ENCODE measurements around the gene PDE6C. TPM values are rescaled to one million over a fixed set of nuclear protein-coding genes. Genes with fewer than 3 reads are reported as not detected.
"Not testable (repeated sequence)": the region's sequence is repeated elsewhere in the genome, so short reads cannot be mapped to it uniquely, and the experiment has no call there.

Gene PDE6C
- total RNA-seq, 2 experiments from 2014 or later = not detected

DNA sequence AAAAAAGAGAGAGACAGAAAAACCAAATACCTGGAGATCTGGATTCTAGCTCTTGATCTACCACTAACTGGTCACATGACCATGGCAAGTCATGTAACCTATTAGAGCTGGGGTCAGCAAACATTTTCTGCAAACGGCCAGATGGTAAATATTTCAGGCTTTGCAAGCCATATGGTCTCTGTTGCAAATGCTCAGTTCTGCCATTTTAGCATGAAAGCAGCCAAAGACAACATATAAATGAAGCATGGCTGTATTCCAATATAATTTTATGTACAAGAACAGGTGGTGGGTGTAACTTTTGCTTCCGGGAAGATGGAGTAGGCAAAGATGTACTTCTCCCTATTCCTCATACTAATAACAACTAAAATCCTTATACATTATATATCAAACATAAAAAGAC lies 83.4 kb downstream of the PDE6C start:
- peaks cover 23% of the 10 kb centered on the region for H3K36me3 Mint-ChIP-seq
- no peaks in the 10 kb centered on the region for H3K27me3 Mint-ChIP-seq
- peaks cover 18% of the 10 kb centered on the region for H3K4me1 Mint-ChIP-seq
- H3K9me3 Mint-ChIP-seq = no peaks in the 10 kb centered on the region
- H3K27ac Mint-ChIP-seq = no peak overlapping the region
- no peak for DNase-seq
- no peak overlapping the region for H3K4me3 Mint-ChIP-seq

GRCh38 chr10:93696582-93696981 lies 84.2 kb downstream of the PDE6C start:
- H3K36me3 Mint-ChIP-seq = peaks cover 20% of the 10 kb centered on the region
- not testable (repeated sequence) for H3K27me3 Mint-ChIP-seq, H3K4me3 Mint-ChIP-seq, H3K9me3 Mint-ChIP-seq, DNase-seq, H3K27ac Mint-ChIP-seq
- H3K4me1 Mint-ChIP-seq = peaks cover 22% of the 10 kb centered on the region

DNA sequence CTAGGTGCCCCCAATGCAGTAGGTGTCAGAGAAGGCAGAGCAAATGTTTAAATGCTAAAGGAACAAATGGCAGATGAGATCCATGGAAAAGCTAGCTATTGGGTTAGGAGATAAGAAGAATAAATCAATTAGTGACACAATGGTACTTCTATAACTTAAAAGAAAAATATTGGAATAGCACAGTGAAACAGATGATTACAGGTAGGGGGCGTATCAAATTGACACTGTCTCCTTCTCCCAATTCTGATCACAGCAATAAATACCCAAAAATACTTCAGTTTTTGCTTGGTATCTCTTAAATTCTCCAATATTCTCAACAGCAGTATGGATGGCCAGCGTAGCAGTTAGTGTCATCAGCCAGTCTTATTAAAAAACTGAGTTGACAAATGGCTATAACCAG lies 84.9 kb downstream of the PDE6C start:
- Mint-ChIP-seq H3K27me3 (no peaks in the 10 kb centered on the region), H3K9me3 (no peaks in the 10 kb centered on the region), H3K4me1 (peaks cover 22% of the 10 kb centered on the region), H3K27ac (no peak overlapping the region), H3K4me3 (no peak overlapping the region), H3K36me3 (peaks cover 20% of the 10 kb centered on the region)
- DNase-seq = no peak

- Mint-ChIP-seq H3K4me3 (no peak overlapping the region), H3K36me3 (peaks cover 7% of the 10 kb centered on the region), H3K9me3 (no peaks in the 10 kb centered on the region), H3K27ac (no peak overlapping the region), H3K27me3 (no peaks in the 10 kb centered on the region), H3K4me1 (peaks cover 30% of the 10 kb centered on the region)
- no peak for DNase-seq
These were observed 89.5 kb downstream of the PDE6C start for GRCh38 chr10:93701866-93702209.

GRCh38 chr10:93702210-93703001 lies 90.1 kb downstream of the PDE6C start, which contains the start of gene FRA10AC1:
Gene FRA10AC1 (minus strand): TSS chr10:93702592. CDS start chr10:93700106, 2,486 bp downstream.
- peaks cover 2% of the 10 kb centered on the region for H3K36me3 Mint-ChIP-seq
- no peak within 1 kb of the TSS for H3K4me3 Mint-ChIP-seq
- peaks cover 32% of the 10 kb centered on the region for H3K4me1 Mint-ChIP-seq
- H3K27ac Mint-ChIP-seq = no peak within 1 kb of the TSS
- no peaks in the 10 kb centered on the region for H3K9me3 Mint-ChIP-seq
- no peaks in the 10 kb centered on the region for H3K27me3 Mint-ChIP-seq
- peak; percentile 88 for DNase-seq

GRCh38 chr10:93703066-93703465 lies 90.7 kb downstream of the PDE6C start:
- peaks cover 38% of the 10 kb centered on the region for H3K4me1 Mint-ChIP-seq
- H3K27me3 Mint-ChIP-seq = no peaks in the 10 kb centered on the region
- no peak overlapping the region for H3K4me3 Mint-ChIP-seq
- no peak for DNase-seq
- no peaks in the 10 kb centered on the region for H3K36me3 Mint-ChIP-seq
- no peak overlapping the region for H3K27ac Mint-ChIP-seq
- H3K9me3 Mint-ChIP-seq = no peaks in the 10 kb centered on the region

DNA sequence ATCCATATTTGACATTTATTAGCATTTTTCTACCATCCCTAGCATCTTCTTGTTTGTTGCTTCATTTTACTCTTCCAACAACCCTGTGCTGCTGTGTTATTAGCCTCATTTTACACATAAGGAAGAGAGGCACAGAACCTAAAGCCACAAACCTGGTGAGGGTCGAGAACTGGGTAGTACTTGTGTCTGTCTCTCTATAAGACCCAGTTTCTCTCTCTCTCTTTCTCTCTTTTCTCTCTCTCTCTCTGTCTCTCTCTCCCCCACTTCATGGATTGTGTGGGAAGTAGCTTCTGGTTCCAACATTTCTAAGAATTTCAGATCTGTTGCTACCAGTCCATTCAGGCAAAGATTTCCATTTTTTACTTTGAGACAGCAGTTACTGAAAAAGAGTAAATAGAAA lies 91.5 kb downstream of the PDE6C start:
- Mint-ChIP-seq H3K9me3 (no peaks in the 10 kb centered on the region), H3K4me3 (peak overlapping the region; percentile 55), H3K4me1 (peaks cover 38% of the 10 kb centered on the region), H3K27ac (peak overlapping the region; percentile 36), H3K36me3 (no peaks in the 10 kb centered on the region), H3K27me3 (no peaks in the 10 kb centered on the region)
- no peak for DNase-seq

DNA sequence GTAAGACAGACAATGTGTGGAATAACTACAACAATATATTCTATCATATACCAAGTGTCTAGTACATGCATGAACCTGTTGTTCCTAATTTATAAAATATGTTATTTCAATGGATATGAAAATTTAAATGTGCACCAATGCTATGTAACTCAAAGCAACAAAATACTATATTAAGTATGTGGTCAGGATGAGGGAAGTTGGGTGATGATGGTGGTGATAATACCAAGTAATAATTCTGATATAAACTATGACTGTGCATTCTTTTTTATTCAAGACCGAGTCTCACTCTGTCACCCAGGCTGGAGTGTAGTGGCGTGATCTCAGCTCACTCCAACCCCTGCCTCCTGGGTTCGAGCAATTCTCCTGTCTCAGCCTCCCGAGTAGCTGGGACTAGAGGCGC lies 92.1 kb downstream of the PDE6C start:
- no peak for DNase-seq
- Mint-ChIP-seq H3K27me3 (no peaks in the 10 kb centered on the region), H3K9me3 (no peaks in the 10 kb centered on the region), H3K27ac (no peak overlapping the region), H3K36me3 (no peaks in the 10 kb centered on the region), H3K4me3 (no peak overlapping the region), H3K4me1 (peaks cover 34% of the 10 kb centered on the region)

DNA sequence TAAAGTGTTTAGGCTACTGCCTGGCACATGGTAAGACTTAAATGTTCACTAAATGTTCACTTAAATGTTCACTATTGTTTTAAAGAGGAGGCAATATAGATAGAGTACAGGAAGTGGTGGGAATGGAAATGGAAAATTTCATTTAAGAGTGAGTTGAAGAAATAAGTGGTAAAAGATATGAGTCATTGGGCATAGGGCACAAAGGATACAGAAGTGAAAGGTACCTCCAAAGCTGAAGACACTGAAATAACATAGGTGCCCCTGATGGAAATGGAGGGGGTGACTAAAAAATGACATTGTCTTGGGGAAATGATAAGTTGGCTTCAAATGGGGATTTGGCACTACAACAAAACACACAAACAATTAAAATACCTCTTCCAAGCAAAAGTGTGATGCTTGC lies 95.3 kb downstream of the PDE6C start:
- DNase-seq = no peak
- Mint-ChIP-seq H3K9me3 (no peaks in the 10 kb centered on the region), H3K27me3 (no peaks in the 10 kb centered on the region), H3K4me1 (peaks cover 25% of the 10 kb centered on the region), H3K4me3 (no peak overlapping the region), H3K27ac (peak overlapping the region; percentile 53), H3K36me3 (no peaks in the 10 kb centered on the region)

DNA sequence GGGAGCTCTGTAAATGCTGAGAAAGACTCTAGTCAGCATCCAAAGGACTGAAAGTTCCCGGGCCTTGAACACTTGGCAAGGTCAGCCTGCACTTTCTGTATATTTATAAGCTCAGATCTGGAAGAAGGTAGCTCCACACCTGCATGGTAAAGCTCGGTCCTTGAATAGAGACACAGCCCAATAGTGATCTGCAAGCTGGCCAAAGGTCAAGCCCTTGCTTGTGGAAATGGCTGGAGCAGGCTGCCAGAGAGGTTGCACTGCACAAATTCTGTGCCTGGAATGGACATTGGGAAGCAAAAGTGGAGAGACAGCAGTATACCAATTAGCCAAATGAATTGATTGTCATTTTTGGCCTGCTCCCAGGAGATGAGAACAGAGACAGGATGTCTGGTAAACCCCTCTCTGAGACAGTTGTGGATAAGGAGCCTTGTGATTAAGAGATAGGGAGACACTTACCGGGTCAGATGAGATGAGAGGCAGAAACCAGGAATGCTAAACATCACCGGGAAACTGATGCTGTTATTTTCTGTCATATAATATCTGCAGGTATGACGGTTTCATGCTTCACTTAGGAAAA lies 98.1 kb downstream of the PDE6C start:
- H3K9me3 Mint-ChIP-seq = no peaks in the 10 kb centered on the region
- peaks cover 9% of the 10 kb centered on the region for H3K27me3 Mint-ChIP-seq
- H3K4me1 Mint-ChIP-seq = peaks cover 20% of the 10 kb centered on the region
- H3K27ac Mint-ChIP-seq = no peak overlapping the region
- no peak for DNase-seq
- H3K4me3 Mint-ChIP-seq = no peak overlapping the region
- no peaks in the 10 kb centered on the region for H3K36me3 Mint-ChIP-seq

GRCh38 chr10:93711891-93712290 lies 99.6 kb downstream of the PDE6C start:
- no peak for DNase-seq
- peaks cover 18% of the 10 kb centered on the region for H3K4me1 Mint-ChIP-seq
- H3K9me3 Mint-ChIP-seq = no peaks in the 10 kb centered on the region
- no peak overlapping the region for H3K4me3 Mint-ChIP-seq
- no peak overlapping the region for H3K27ac Mint-ChIP-seq
- H3K36me3 Mint-ChIP-seq = no peaks in the 10 kb centered on the region
- H3K27me3 Mint-ChIP-seq = peaks cover 10% of the 10 kb centered on the region

- peaks cover 13% of the 10 kb centered on the region for H3K27me3 Mint-ChIP-seq
- no peaks in the 10 kb centered on the region for H3K36me3 Mint-ChIP-seq
- peaks cover 11% of the 10 kb centered on the region for H3K4me1 Mint-ChIP-seq
- H3K27ac Mint-ChIP-seq = no peak overlapping the region
- no peak overlapping the region for H3K4me3 Mint-ChIP-seq
- no peaks in the 10 kb centered on the region for H3K9me3 Mint-ChIP-seq
- DNase-seq = no peak
These were observed 100.3 kb downstream of the PDE6C start for GRCh38 chr10:93712593-93712992.

DNA sequence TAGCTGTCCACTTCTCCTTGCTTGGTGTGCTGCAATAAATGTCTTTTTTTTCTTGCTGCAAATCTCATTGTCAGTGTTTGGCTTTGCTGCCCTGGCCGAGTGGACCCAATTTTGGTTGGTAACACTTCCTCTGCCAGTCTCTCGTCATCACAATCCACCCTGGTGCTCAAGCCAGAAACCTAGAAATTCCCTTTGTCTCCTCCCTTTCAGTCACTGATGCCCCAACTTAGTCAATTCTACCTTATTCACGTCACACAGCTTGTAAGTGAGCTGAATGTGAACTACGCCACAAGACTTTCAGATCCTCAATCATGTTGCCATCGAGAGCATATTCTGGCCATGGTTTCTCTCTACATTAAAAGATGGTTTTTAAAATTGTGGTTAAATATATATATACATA lies 103.0 kb downstream of the PDE6C start:
- no peak for DNase-seq
- H3K4me3 Mint-ChIP-seq = no peak overlapping the region
- H3K9me3 Mint-ChIP-seq = no peaks in the 10 kb centered on the region
- no peak overlapping the region for H3K27ac Mint-ChIP-seq
- peaks cover 7% of the 10 kb centered on the region for H3K4me1 Mint-ChIP-seq
- H3K36me3 Mint-ChIP-seq = no peaks in the 10 kb centered on the region
- peaks cover 37% of the 10 kb centered on the region for H3K27me3 Mint-ChIP-seq
